NCI-H748 (cell line): ENCODE data around the gene PGAP3.
"Not testable (repeated sequence)": the region's sequence is repeated elsewhere in the genome, so short reads cannot be mapped to it uniquely, and the experiment has no call there.

Experiments used
- DNase-seq: peaks from one replicate; lab custom pipeline; 2025; ENCODE audit not compliant: unreplicated experiment; lab: John Stamatoyannopoulos, UW

The PGAP3 gene

GRCh38 chr17:39715375-39716072, 27.7 kb upstream of the PGAP3 start:
- DNase-seq = no peak

DNA sequence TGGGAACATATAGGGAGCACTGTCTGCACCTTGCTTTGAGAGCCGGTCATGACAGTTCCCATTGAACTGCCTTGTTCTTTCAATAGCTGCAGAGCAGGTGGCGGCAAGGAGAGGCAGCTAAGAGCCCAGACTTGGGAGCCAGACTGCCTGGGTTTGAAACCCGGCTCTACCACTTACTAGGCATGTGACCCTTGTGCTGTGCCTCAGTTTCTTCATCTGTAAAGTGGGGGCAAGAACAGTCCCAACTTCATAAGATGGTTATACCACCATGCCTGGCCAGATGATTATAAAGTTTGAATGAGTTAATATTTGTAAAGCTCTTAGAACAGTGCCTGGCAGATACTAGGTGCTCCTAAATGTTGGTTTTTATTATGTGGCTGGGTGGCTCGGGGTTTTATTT, 26.4 kb upstream of the PGAP3 start:
- DNase-seq = no peak

DNA sequence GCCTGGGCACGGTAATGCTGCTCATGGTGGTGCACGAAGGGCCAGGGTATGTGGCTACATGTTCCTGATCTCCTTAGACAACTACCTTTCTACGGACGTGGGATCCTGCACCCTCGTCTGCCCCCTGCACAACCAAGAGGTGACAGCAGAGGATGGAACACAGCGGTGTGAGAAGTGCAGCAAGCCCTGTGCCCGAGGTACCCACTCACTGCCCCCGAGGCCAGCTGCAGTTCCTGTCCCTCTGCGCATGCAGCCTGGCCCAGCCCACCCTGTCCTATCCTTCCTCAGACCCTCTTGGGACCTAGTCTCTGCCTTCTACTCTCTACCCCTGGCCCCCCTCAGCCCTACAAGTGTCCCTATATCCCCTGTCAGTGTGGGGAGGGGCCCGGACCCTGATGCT, 24.0 kb upstream of the PGAP3 start:
- no peak for DNase-seq

DNA sequence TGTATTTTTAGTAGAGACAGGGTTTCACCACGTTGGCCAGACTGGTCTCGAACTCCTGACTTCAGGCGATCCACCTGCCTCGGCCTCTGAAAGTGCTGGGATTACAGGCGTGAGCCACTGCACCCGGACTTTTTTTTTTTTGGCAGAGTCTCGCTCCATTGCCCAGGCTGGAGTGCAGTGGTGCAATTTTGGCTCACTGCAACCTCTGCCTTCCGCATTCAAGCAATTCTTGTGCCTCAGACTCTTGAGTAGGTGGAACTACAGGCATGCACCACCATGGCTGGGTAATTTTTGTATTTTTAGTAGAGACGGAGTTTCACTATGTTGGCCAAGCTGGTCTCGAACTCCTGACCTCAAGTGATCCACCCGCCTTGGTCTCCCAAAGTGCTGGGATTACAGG, 23.2 kb upstream of the PGAP3 start:
- not testable (repeated sequence) for DNase-seq

DNA sequence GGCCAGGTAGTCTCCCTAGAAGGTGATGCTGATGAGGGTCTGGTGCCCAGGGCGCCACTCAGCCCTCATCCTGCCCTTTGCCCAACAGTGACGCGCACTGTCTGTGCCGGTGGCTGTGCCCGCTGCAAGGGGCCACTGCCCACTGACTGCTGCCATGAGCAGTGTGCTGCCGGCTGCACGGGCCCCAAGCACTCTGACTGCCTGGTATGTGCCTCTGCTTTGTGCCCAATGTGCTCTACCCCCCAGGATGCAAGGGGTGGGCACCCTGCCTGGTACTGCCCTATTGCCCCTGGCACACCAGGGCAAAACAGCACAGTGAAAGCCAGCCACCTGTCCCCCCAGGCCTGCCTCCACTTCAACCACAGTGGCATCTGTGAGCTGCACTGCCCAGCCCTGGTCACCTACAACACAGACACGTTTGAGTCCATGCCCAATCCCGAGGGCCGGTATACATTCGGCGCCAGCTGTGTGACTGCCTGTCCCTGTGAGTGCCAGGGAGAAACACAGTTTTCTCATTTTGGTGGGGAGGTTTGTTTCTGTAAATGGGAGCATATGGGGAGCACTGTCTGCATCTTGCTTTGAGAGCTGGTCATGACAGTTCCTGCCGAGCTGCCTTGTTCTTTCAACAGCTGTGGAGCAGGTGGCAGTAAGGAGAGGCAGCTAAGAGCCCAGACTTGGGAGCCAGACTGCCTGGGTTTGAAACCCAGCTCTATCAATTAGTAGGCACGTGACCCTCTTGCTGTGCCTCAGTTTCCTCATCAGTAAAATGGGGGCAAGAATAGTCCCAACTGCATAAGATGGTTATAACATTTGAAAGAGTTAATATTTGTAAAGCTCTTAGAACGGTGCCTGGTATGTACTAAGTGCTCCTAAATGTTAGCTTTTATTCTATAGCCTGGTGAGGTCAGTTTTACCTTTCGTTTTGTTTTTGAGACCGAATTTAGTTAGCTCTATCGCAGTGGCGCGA, 22.4 kb upstream of the PGAP3 start:
- DNase-seq = no peak

DNA sequence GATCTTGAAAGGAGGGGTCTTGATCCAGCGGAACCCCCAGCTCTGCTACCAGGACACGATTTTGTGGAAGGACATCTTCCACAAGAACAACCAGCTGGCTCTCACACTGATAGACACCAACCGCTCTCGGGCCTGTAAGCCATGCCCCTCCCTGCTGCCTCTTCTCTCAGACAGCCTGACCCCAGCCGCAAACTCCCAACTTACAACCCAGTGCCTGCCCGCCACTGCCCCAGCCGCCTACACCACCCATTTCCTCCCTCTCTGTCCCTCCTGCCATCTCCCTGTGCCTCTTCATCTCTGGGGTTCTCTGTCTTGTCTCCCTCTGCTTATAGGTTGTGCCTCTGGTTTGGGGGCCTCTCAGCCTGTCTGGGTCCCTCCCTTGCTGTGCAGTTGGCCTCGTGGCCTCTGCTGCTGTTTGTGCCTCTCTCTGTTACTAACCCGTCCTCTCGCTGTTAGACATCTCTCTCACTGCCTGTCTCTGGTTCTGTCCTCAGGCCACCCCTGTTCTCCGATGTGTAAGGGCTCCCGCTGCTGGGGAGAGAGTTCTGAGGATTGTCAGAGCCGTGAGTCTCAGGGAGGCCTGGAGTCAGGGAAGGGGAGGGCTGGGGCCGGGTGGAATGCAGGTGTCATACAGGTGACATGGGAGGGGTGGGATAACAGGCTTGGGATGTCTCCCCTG, 21.6 kb upstream of the PGAP3 start:
- no peak for DNase-seq

- no peak for DNase-seq
These were observed 19.1 kb upstream of the PGAP3 start for GRCh38 chr17:39706921-39707337.

- DNase-seq = no peak
These were observed 18.5 kb upstream of the PGAP3 start for GRCh38 chr17:39706383-39706782.

GRCh38 chr17:39705786-39706348, 18.0 kb upstream of the PGAP3 start:
- DNase-seq = no peak

GRCh38 chr17:39704821-39705551, 17.1 kb upstream of the PGAP3 start:
- DNase-seq = no peak

- no peak for DNase-seq
These were observed 16.1 kb upstream of the PGAP3 start for GRCh38 chr17:39703913-39704312.

GRCh38 chr17:39702901-39703893, 15.3 kb upstream of the PGAP3 start:
- DNase-seq = no peak

GRCh38 chr17:39701784-39702422, 14.0 kb upstream of the PGAP3 start:
- DNase-seq = no peak

DNA sequence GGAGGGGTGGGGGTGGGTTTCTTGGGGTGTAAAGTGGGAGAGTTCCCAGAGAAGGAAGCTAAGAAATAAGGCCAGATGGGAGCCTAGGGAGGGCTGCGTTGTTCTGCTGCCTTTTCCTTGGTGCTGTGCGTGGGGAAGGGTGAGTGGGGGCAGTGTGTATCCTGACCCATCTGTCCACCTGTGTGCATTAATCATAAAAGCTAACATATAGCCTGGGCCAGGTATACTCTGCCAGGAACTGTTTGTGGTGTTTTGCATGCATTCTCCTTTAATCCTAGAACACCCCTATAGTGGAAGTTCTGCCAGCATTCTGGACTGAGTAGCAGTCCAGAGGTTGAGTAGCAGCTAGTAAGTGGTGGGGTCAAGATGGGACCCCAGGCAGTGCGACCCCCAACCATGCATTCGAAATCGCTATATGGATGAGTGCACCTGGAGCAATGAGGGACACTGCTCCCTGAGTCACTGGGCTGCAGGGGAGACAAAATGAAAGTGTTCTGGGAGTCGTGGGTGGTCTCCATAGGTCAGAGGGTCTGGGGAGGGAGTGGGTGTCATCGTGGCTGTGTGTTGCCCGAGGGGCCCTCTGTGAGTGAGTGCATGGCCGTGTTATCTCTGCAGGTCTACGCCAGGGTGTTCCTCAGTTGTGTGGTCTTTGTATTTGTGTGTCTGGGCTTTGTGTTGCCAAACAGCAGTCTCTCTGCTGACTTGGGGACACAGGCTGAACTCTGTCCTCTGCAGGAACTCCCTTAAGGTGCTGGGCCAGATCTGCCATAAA, 13.3 kb upstream of the PGAP3 start:
- no peak for DNase-seq

DNA sequence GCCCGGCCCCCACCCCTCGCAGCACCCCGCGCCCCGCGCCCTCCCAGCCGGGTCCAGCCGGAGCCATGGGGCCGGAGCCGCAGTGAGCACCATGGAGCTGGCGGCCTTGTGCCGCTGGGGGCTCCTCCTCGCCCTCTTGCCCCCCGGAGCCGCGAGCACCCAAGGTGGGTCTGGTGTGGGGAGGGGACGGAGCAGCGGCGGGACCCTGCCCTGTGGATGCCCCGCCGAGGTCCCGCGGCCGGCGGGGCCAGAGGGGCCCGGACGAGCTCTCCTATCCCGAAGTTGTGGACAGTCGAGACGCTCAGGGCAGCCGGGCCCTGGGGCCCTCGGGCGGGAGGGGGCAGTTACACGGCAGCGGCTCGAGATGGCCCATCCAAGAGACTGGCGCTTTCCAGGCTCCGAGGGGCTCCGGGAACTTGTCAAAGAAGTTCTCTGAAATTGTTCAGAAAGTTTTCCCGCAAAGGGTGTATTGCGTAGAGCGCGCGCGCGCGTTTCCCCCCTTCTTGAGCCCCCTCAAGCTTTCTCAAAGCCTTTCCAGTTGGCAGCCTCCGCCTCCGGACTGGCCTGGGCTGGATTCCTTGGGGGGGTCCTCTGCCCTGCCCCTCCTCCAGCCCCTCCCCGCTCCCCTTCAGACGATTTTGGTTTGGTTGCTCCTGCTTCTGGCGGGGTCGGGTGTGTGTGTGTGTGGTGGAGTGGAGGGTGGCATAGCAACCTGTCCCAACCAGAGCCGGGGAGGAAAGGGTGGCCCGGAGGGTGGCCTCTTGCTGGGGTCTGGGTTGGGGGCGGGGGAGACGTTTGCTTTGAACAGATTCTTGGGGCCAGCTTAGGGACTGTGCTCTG, 12.5 kb upstream of the PGAP3 start:
- DNase-seq = no peak

DNA sequence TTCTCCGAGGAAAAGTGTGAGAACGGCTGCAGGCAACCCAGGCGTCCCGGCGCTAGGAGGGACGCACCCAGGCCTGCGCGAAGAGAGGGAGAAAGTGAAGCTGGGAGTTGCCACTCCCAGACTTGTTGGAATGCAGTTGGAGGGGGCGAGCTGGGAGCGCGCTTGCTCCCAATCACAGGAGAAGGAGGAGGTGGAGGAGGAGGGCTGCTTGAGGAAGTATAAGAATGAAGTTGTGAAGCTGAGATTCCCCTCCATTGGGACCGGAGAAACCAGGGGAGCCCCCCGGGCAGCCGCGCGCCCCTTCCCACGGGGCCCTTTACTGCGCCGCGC, 11.9 kb upstream of the PGAP3 start, which contains the start of gene ERBB2:
TSS of gene ERBB2 (plus strand) at position 247 of the 330 bp plus-strand sequence. CDS start 175 bp downstream, outside the sequence.
- no peak for DNase-seq

DNA sequence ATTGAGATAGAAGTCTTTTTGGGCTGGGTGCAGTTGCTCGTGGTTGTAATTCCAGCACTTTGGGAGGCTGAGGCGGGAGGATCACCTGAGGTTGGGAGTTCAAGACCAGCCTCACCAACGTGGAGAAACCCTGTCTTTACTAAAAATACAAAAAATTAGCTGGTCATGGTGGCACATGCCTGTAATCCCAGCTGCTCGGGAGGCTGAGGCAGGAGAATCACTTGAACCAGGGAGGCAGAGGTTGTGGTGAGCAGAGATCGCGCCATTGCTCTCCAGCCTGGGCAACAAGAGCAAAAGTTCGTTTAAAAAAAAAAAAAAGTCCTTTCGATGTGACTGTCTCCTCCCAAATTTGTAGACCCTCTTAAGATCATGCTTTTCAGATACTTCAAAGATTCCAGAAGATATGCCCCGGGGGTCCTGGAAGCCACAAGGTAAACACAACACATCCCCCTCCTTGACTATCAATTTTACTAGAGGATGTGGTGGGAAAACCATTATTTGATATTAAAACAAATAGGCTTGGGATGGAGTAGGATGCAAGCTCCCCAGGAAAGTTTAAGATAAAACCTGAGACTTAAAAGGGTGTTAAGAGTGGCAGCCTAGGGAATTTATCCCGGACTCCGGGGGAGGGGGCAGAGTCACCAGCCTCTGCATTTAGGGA, 11.4 kb upstream of the PGAP3 start:
- not testable (repeated sequence) for DNase-seq
